Measurements from ENCODE around the gene DHODH.

GRCh38 chr16:71966932-71967331 is 41.6 kb upstream of the DHODH start:
- no peak for TF ChIP-seq ZNF331 (CRISPR knock-in tag; IDR thresholded peaks at IDR 0.05; ENCODE audit: low read depth)
- TF ChIP-seq CTCF (conservative IDR thresholded peaks at IDR 0.05; ENCODE audit: low read depth in 2 of 2), result no peak
- no peak for TF ChIP-seq EZH2 (IDR thresholded peaks at IDR 0.05; ENCODE audit: low read depth, unreplicated experiment)
- no peak for TF ChIP-seq POLR2AphosphoS5 (IDR thresholded peaks at IDR 0.05; ENCODE audit: low read depth)
- no peak for TF ChIP-seq JUNB (IDR thresholded peaks at IDR 0.05; ENCODE audit: unreplicated experiment)
- TF ChIP-seq CREB1 (CRISPR knock-in tag; IDR thresholded peaks at IDR 0.05; ENCODE audit: low read depth), result no peak
- no peak for TF ChIP-seq EZH2phosphoT487 (IDR thresholded peaks at IDR 0.05; ENCODE audit: unreplicated experiment)
- no peak for TF ChIP-seq REST (IDR thresholded peaks at IDR 0.05; ENCODE audit: unreplicated experiment)
